Measurements from ENCODE around the gene LGR6.

- TF ChIP-seq CTCF (IDR thresholded peaks at IDR 0.05) (no peak), POLR2AphosphoS5 (IDR thresholded peaks at IDR 0.05) (no peak), POLR2A (IDR thresholded peaks at IDR 0.05) (no peak)
These were observed 61.1 kb downstream of the LGR6 start for GRCh38 chr1:202254454-202255252.

All from breast epithelium (tissue), 3 donors.